HG03066 (cell line): ENCODE data around the gene RAB6B.

Experiments
- ATAC-seq: cut with Tn5 transposase; IDR thresholded peaks from one replicate; pipeline ENCODE4 v1.9.1; 2021; ENCODE audit warnings: low read depth; ENCODE audit not compliant: unreplicated experiment

The RAB6B gene

DNA sequence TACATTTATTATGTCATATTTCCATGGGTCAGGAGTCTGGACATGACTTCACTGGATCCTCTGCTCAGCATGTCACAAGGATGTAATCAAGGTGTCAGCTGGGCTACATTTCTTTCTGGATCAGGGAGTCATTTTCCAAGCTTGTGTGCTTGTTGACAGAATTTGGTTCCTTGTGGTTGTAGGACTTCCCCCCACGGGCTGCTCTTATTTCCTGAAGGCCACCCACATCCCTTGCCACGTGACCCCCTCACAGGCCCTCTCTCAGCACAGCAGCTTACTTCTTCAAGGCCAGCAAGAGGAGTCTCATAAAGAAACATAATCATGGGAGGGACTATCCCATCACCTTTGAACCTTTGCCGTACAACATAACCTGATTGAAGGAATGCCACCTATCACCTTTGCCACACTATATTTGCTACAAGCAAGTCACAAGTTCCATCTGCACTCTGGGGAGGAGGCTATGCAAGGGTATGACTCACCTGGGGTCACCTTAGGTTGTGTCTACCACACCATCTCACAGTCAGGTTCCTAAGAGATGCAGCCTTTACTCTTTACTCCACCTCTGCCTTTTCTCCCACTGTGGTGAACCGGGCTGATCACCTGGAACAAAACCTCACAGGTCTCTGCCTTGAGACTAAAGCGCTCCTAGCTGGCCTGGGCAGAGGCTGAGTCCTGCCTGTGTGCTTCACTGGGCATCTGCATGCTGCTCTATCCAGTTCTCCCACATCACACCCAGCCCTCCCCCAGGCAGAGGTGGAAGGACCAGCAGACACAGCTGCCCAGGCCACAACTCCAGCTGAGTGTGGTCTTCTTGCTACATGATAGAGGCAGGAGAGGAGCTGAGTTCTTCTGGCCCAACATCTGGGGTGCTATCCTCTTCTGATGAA is 13.5 kb downstream of the RAB6B start:
- ATAC-seq = no peak

DNA sequence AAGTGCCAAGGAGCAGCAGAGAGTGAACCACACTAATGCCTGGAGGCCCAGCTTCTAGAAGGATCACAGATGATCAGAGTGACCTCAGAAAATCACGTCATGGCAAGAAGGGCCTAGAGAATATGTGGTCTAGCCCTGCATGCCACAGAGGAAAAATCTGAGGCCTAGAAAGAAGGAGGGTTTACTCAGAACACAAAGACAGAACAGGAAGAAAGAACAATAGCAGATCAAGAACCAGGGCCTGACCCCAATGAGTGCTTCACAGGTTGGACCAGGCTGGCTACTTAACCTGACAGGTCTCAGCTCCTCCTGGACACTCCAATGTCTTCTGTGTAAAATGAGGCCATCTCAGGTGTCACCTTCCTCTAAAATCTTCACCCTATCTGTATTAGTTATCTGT is 14.2 kb downstream of the RAB6B start:
- no peak for ATAC-seq

DNA sequence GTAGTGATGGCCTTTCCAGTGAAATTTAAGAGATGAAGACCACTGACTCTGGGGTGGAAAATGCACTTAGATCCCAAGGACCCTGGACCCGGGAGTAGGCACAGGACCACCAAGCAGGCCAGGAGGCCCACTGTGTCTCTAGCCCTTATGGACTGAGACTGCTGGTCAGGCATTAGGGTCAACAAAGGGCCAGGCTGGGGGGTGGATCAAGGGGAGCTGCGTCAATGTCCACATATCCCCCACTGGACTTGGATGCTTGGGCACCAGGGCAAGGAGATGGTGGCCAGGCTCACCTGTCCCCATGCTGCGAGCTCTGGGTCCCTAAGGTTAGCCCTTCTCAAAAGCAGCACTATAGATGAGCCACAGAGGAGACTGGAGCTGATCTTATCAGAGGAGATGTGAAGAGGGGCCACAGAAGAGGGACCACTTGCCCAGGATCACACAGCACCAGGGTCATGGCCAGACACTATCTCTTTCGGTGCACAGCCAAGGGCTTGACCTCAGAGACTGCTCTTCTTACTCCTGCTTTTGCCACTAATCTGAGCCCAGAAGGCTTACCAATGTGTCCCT is 14.7 kb downstream of the RAB6B start:
- no peak for ATAC-seq

DNA sequence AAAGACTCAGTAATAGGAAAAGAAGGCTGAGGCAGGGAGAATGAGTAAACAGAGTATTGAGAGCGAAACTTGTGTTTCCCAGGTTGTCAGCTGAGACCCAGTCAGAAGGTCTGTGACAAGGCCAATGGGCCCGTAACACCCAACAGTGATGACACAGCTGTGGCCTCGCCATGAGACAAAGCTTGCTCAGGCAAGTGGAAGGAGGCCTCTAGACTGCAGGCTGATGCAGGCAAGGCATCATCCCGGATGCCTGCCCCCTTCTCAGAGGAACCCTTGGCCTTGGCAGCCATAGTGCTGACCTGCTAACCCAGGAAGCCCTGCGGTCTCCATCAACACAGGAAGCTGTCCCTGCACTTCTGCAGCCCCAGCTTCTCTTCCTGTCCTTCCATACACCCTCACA is 15.4 kb downstream of the RAB6B start:
- no peak for ATAC-seq

DNA sequence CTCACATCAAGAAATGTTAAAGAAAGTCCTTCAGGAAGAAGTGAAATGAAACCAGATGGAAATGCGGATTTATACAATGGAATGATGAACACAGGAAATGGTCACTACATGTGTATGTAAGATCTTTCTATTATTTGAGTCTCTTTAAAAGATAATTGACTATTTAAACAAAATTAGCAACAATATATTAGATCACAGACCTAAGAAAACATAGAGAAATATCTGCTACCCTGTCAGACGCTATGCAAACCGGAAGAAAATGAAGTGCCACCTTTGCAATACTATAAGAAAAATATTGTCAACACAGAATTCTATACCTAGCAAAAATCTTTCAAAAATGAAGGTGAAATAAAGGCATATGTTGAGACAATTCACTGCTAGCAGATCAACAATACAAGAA is 17.2 kb downstream of the RAB6B start:
- ATAC-seq = no peak

DNA sequence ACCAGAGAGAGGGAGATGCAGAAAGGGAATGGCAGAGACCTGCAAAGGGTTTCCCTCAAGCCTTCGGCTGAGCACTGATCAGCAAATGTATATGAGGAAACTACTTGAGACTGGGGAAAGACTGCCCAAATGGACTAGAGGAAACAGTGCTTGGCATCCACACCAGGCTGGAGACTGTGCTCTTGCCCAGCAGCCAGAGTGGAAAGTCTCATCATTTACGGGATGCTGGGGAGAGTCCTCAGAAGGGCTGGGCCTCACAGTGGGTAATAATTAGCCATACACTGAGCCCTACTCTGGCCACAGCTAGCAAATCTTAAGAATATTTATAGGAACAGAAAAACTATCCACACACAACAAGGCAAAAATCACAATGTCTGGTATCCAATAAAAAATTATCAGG is 18.5 kb downstream of the RAB6B start:
- ATAC-seq = no peak

DNA sequence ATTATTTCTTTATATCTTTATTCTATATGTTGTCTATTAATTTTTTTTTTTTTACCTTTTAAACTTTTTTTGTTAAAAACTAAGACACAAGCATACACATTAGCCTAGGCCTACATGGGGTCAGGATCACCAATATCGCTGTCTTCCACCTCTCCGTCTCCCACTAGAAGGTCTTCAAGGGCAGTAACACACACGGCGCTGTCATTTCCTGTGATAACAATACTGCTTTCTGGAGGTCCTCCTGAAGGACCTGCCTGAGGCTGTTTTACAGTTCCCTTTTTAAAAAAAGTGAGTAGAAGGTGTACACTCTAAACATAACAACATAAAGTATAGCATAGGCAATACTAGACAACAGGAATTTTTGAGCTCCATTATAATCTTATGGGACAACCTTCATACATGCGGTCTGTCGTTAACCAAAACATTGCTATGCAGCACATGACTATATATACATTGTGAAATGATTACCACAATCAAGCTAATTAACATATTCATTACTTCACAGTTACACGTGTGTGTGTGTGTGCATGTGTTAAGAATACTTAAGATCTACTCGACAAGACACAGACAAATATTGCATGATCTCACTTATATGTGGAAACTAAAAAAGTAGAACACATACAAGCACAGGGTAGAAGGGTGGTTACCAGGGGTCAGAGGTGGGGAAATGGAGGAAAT is 20.8 kb downstream of the RAB6B start:
- no peak for ATAC-seq

DNA sequence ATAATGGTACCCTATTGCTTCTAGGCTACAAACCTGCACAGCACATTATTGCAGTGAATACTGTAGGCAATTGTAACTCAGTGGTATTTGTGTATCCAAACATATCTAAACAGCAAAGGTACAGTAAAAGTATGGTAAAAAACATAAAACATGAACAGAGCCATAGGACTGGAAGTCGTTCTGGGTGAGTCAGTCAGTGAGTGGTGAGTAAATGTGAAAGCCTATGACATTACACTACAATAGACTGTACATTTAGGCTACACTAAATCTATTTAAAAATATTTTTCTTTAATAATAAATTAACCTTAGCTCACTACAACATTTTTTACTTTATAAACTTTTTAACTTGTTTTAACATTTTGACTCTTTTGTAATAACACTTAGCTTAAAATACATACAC is 21.3 kb downstream of the RAB6B start:
- ATAC-seq = no peak

DNA sequence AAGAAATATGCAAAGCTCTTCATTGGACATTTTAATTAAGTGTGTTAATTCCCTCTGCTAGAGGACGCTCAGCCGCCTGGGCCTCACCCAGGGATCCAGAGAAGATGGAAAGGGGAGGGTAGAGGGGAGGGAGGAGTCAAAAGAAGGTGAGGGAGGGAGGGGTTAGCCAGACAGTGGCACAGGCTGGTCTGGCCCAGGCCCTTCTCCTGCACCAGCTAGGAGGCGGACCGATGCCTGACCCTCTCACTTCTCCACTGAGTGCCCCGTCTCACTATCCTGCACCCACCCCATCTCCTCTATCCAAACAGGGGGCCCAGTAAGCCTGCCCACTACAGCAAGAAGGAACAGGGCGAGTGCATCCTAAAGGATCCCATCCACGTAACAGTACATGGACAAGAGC is 22.9 kb downstream of the RAB6B start:
- no peak for ATAC-seq

DNA sequence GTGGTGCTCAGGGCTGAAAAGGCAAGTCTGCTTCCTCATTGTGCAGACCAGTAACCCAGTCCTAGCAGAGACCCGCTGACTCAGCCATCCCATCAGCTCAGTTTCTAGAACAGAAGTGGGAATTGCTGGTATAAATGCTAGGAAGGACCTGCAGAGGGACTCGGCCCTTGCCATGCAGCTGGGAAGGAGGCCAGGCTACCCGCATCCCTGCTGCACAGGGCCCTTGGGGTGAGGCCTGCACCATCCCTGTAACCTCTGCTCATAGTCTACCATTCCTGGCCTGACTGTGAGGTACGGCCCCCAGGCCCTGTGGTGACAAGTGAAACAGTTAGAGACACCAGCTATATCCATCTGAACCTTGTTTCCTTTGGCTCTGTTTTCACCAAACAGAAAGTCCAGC is 23.5 kb downstream of the RAB6B start:
- ATAC-seq = no peak

DNA sequence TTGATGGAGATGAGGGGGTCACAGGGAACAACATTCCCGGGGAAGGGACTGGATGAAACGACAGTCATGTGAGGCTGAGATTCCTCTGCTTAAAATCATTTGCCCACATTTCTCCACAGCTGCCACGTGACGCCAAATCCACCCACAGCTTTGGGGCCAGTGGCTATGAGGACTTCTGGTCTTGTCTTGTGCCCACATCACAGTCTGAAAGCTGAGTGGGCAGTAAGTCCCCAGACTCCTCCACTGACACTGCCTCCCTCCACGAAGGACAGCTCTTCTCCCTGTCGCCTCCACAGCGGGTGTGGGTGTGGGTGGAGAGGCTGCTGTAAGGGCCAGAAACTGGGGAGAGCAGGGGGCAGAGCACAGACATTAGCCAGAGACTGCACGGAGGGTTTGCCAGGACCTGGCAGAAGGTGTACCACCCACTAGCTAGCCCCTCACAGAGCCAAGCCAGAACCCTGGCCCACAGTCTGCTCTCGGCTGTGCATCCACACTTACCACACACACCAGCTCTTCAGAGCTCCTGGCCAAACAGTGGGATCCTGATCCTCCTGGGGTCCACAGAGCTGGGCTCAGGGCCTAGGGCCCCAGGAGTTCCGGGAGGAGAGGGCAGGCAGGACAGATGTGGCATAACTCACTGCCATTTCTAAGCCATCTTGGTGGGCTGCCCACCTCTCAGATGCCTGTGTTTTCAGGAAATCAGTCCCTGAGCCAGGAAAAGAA is 24.2 kb downstream of the RAB6B start:
- ATAC-seq = no peak

DNA sequence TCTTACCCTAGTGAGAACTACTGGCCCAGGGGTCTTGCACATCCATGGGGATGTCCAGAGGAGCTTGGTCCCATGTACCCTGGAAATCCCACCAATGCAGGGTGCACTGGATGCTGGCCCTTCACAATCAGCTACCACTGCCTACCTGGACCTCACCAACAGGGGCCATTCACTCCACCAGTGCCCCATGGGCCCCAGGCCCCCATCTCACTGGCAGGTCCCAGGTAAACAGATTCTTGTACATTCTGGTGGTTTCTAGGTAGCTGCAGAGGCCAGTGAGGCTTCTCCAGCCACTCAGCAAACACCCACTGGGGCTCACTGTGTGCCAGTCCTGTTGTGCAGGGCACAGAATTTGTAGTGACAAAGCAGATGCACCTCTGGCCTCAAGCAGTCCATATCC is 24.9 kb downstream of the RAB6B start:
- ATAC-seq = no peak

DNA sequence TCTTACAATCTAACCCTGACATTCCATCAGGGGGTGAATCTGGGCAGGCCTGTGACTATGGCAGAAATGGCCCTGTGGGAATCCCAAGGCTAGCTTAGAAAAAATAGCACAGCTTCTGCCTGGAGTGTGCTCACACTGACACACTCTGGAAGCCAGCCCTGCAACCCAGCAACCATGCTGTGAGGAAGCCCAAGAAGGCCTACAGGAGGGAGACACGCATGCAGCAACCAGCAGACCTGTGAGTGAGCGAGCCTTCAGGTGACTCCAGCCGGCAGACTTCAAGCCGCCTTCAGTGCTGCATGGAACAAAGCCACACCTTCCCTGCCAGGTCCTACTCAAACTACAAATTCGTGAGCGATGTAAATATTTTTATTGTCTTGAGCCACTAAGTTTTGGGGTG is 26.1 kb downstream of the RAB6B start:
- no peak for ATAC-seq

DNA sequence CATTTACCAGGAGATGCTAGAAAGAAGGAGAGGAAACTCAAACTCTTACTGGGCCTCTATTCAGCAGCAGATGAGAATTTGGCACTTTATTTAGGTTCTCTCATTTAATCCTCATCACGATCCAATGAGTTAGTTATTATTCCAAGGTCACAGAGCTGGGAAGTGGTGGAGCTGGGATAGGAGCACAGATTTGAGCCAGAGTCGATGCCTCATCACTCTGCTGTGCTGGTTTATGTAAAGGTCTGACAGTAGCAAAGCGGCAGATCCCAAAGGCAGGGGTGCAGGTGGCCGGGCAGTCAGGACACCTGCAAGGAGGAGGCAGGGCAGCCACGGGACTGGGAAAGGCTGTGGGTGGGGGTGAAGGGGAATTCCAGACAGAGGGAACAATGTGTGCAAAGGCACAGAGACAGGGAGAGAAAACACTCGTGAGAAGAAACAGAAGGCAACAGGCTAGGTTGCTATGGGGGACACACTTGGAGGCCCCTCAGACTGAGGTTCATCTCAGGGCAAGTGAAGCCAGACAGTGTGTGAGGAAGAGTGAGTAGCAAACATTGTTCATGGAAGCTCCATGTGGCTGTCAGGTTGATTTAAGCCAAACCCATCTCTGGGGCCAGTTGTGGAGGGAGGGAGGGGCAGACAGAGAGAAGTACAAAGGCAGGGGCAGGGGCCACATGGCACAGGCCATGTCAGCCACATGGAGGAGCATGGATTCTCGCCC is 26.8 kb downstream of the RAB6B start:
- no peak for ATAC-seq

DNA sequence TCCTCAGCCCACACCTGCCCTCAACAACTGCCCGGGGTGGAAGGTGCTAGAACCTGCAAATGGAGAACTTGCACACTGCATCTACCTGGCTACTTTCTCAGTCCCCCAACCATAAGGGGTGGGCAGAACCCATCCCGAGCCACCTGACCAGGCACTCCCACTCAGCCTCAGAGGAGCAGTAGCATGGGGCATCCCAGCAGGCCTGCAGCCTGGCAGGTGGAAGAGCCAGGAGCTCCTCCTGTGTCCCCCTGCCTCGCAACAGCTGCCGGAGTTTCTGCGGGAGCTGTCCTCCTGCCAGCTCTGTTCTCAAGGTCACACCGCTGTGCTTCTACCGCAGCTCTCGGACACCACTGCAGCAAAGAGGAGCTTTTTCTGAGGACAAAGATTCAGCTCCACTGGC is 27.5 kb downstream of the RAB6B start:
- no peak for ATAC-seq

DNA sequence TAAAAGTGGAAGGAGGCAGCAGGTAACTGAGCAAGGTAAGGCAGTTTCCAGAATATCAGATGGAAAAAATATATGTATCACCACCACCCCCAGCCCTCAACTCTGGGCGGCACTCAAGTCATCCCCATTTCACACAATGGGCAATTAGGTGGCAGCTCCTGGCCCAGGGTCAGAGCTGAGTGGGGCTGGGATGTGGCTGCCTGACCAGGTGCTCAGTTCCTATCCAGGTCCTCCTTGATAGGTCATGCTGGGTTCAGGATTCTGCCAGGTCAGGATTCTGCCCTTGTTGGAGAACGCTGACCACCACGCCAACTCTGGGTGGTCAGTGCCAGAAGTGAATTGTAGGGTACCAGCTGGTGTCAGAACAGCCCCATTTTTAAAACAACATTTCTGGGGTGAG is 29.5 kb downstream of the RAB6B start:
- no peak for ATAC-seq

DNA sequence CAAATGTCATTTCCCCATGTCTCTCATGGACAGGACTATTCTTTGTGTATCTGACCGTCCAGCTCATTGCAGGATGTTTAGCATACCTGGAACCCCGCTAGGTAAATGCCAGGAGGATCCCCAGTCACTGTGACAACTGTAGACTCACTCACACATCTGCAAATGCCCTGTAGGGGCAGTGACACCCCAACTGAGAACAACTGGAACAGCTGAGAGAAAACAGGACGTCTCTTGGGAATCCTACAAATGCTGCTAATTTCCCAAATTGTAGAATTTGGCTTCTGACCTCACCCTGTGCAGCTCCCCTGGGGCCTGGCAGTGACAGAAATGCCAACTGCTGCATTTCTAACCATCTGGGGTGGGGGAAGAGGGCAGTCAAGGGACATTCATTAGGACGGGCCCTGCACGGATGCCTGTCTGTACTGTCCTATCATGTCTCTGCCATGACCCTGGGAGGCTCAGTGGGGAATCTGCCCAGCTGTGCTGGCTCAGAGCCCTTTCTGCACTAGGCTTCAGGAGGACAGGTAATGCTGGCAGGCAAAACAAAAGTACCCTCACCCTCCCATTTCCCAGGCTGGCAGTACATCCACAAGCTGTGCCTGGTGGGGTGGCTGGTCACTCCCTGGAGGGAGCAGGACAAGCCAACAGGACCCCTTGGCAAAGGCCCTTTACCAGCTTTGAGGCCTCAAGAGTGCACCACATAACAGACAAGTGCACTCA is 30.4 kb downstream of the RAB6B start:
- ATAC-seq = no peak

DNA sequence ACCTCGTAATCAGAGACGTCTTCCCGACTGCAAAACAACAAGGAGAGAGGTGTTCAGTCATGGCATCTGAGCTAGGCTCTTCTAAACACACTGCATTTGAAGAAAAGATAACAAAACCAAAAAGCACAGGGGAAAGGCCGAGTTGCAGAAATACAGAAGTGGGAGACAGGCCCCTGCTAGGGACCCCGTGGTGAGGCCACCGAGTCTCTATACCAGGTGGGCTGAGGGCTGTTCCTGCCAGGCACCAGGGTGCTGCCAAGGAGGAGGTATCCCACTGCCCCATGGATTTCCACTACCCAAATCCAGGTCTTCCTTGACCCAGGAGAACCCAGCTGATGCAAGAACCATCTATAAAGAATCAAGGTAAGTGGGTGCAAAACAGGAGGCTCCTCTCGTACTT is 31.1 kb downstream of the RAB6B start:
- ATAC-seq = no peak

DNA sequence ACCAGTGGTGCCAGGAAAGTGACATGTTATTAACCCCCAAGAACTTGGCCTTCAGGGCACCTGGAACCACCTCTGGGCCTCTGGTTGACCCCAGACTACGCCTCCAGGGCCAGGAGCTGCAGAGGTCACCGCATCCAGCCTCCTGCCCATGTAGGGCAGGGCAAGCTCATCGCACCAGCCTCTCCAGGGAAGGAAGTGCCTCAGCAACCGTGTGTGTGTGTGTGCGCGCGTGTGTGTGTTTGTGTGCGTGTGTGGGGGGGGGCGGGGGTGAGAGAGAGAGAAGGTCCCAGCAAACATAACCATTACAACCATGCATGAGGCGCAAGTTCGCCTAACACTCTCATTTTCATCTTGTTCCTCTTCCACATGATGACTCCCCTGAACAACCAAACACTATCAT is 31.8 kb downstream of the RAB6B start:
- no peak for ATAC-seq

DNA sequence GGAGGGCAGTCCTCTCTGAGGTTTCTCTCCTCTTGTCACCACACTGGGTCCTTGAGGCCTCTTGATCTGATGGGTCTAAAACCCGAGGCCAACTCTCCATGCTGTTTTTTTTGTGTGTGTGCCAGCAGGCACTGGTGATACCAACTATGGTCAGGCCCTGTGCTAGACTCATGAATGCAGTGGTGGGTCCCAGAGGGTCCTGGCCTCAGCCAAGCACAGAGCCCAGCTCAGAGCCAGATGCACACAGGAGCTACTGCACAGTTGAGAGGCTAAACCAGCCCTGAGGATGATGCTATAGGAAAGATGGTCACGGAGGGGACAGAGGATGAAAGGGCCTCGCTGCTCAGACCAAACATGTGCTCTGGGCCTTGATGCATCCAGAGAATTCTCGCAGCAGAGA is 33.5 kb downstream of the RAB6B start:
- no peak for ATAC-seq
